Neutrophil (primary cell): ENCODE results near the gene ATP13A2.

Experiments
- H3K27ac ChIP-seq: fragments of 200-600 bp; sonication (generic); 2 replicates; pipeline ENCODE4 v1.5.1; 2016; ENCODE audit warnings: mild to moderate bottlenecking, moderate library complexity
- H3K27me3 ChIP-seq: fragments of 200-600 bp; sonication (generic); 2 replicates; pipeline ENCODE4 v1.6.0; 2016; ENCODE audit warnings: mild to moderate bottlenecking
- H3K36me3 ChIP-seq: fragments of 200-600 bp; sonication (generic); 2 replicates; pipeline ENCODE4 v1.5.1; 2017
- H3K4me1 ChIP-seq, 2 experiments: fragments of 200-600 bp in 1 of 2; sonication (generic) in 1 of 2; 1 replicate in 1 of 2; 2 replicates in 1 of 2; pipeline versions ENCODE4 v1.5.1 to v1.6.1; 2013 to 2016; ENCODE audit warnings: low read depth in 1 of 2, low read length in 1 of 2, mild to moderate bottlenecking in 1 of 2, moderate library complexity in 1 of 2; ENCODE audit not compliant: control insufficient read depth in 1 of 2, insufficient read depth in 1 of 2
- H3K4me3 ChIP-seq, 2 experiments: fragments of 200-600 bp in 1 of 2; sonication (generic) in 1 of 2; 1 replicate in 1 of 2; 2 replicates in 1 of 2; pipeline ENCODE4 v1.5.1; 2013 to 2016; ENCODE audit warnings: low read depth in 1 of 2, low read length in 1 of 2, mild to moderate bottlenecking in 1 of 2, moderate library complexity in 1 of 2
- H3K9me3 ChIP-seq: fragments of 200-600 bp; sonication (generic); 2 replicates; pipeline ENCODE4 v1.5.1; 2016
- CTCF ChIP-seq: fragments of 200-600 bp; sonication (generic); IDR thresholded peaks from 2 replicates; pipeline ENCODE4 v1.5.1; 2016; ENCODE audit warnings: antibody characterized with exemption

ATP13A2 gene

GRCh38 chr1:16988210-16988609 lies 23.5 kb downstream of the ATP13A2 start:
- Histone ChIP-seq H3K27me3 (peaks cover 3% of the 10 kb centered on the region), H3K27ac (no peak overlapping the region), H3K36me3 (peaks cover 87% of the 10 kb centered on the region), H3K9me3 (no peaks in the 10 kb centered on the region), H3K4me3 (no peak overlapping the region), H3K4me1 (no peaks in the 10 kb centered on the region)
- TF ChIP-seq CTCF, result no peak

DNA sequence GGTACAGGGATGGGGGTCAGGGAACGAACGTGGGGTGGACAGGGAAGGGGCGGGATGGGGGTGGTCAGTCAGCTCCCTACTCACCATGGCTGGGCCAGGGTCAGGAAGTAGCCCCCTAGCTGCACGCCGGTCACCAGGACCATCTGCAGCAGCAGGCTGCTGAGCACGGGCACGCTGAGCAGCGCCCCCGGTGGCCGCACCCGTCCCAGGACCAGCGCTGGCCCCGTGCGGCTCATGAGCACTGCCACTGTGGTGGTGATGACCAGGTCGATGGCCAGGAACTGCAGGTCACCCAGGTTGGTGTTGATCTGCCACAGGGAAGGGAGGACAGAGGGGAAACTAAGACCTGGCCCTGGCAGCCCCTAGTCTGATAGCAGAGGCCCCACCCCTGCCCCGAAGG lies 24.8 kb downstream of the ATP13A2 start:
- no peak for TF ChIP-seq CTCF
- Histone ChIP-seq H3K27ac (no peak overlapping the region), H3K4me1 (no peaks in the 10 kb centered on the region), H3K4me3 (no peak overlapping the region), H3K9me3 (no peaks in the 10 kb centered on the region), H3K27me3 (peaks cover 14% of the 10 kb centered on the region), H3K36me3 (peaks cover 75% of the 10 kb centered on the region)

GRCh38 chr1:16986560-16986959 lies 25.2 kb downstream of the ATP13A2 start:
- H3K4me1 ChIP-seq, result no peaks in the 10 kb centered on the region
- peaks cover 71% of the 10 kb centered on the region for H3K36me3 ChIP-seq
- peaks cover 18% of the 10 kb centered on the region for H3K27me3 ChIP-seq
- H3K27ac ChIP-seq, result no peak overlapping the region
- no peak overlapping the region for H3K4me3 ChIP-seq
- no peaks in the 10 kb centered on the region for H3K9me3 ChIP-seq
- TF ChIP-seq CTCF, result no peak

- H3K4me1 ChIP-seq, result no peaks in the 10 kb centered on the region
- H3K4me3 ChIP-seq, result no peak overlapping the region
- no peaks in the 10 kb centered on the region for H3K9me3 ChIP-seq
- H3K27ac ChIP-seq, result no peak overlapping the region
- no peak for TF ChIP-seq CTCF
- peaks cover 66% of the 10 kb centered on the region for H3K36me3 ChIP-seq
- H3K27me3 ChIP-seq, result peaks cover 23% of the 10 kb centered on the region
These were observed 25.6 kb downstream of the ATP13A2 start for GRCh38 chr1:16986113-16986512.

DNA sequence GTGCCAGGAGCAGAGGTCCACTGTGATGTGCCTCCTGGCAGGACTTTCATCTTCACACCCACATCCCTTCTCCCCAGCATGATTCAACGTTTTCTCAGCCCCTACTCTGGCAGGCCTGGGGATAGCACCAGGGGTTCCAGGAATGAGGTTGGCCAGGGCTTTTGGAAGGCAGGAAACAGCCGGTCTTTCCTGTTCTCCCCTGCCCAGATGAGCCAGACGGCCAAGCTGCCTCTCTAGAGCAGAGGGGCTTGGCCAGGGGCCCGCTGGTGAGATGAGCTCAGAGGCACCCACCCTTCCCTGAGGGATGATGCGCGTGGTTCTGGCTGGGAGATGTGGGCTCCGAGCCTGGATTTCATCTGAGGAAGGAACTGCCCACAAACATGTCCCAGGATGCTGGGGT lies 27.0 kb downstream of the ATP13A2 start:
- Histone ChIP-seq H3K9me3 (no peaks in the 10 kb centered on the region), H3K27me3 (peaks cover 37% of the 10 kb centered on the region), H3K36me3 (peaks cover 52% of the 10 kb centered on the region), H3K27ac (no peak overlapping the region), H3K4me1 (peaks cover 0 to 3% of the 10 kb centered on the region in 2 experiments), H3K4me3 (no peak overlapping the region)
- TF ChIP-seq CTCF, result no peak

- no peak overlapping the region for H3K27ac ChIP-seq
- no peak for TF ChIP-seq CTCF
- H3K36me3 ChIP-seq, result peaks cover 41% of the 10 kb centered on the region
- H3K9me3 ChIP-seq, result no peaks in the 10 kb centered on the region
- H3K4me3 ChIP-seq, result no peak overlapping the region
- H3K4me1 ChIP-seq, result peaks cover 0 to 3% of the 10 kb centered on the region in 2 experiments
- peaks cover 47% of the 10 kb centered on the region for H3K27me3 ChIP-seq
These were observed 28.1 kb downstream of the ATP13A2 start for GRCh38 chr1:16983649-16984048.
